Activated CD8-positive, alpha-beta memory T cell treated with anti-CD3 and anti-CD28 coated beads for 48 hours (primary cell): Measurements from ENCODE around the gene FHIT.

Experiments used
- DNase-seq, 3 experiments: peaks; one replicate each; pipeline ENCODE4 v3.0.0-alpha.2; 2020; ENCODE audit warnings: low read depth in 2 of 3, low spot score in 2 of 3

Gene FHIT

DNA sequence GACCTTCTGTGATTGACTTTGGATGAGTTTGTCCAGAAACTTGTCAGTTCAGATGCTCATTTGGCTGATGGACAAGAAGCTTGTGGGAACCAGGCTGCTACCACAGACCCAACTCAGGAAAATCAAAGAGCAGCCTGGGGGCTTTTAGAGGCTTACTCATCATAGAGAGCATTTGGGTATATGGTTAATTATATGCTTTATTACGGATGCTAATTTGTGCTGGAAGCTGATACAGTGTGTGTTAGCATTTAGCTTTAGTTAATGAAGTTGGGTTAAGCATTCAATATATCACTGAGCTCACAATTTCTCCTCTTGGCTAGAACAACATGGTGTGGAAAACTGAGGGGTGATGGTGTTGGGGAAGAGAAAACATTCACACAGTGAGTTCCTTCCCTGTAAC is 1537.2 kb downstream of the FHIT start:
- no peak for DNase-seq

DNA sequence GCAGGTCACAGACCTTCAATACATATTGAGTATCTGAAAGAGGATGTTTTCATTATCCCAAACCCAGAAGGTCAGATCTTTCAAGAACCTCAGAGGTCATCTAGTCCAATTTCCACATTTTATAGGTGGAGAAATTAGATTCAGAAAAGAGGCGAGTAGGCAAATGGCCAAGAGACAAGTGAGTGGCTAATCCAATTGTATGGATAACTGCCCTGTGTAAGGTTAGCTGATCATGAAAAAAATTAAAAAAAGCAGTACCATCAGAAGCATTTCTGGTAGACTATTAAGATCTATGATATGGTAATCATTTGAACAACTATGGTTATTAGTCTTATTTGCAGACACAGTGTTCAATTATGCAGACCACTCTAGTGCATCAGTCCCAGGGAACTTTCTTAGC is 1540.7 kb downstream of the FHIT start:
- DNase-seq = no peak

DNA sequence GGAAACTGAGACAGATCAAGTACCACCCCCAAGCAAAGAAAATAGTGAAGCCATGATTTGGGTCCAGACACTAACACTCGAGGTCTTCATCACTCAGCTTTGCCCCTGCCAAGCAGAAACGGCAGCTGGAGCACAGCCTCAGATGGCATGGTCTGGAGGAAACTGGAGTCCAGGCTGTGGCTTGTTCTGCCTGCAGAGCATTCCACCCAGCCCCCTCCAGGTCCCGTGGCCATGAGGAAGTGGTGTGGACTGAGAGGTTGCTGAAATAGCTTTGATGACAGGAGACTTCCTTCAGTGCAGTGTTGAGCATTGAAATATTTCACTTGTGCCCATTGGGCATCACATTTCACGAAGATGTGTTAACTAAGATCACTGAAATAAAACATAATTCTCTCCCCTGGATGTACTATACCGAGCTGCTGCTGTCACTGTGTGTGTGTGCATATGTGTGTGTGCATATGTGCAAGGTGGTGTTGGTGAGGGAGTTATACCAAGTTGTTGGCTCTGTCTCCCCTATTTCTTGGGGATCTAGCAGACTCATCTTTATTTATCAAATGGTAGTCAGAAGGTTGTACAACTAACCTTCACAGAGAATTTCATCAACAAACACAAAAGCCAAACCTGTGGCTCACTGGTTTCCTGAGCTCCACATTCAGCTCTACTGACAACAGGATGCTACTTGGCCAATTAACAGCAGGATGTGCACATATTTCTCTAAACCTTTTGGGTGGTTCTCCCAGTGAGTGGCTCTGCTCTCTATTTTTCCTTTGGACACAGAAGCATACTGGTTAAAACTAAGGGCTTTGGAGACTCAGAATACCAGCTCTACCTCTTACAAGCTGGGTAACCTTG is 1541.3 kb downstream of the FHIT start:
- DNase-seq = no peak

DNA sequence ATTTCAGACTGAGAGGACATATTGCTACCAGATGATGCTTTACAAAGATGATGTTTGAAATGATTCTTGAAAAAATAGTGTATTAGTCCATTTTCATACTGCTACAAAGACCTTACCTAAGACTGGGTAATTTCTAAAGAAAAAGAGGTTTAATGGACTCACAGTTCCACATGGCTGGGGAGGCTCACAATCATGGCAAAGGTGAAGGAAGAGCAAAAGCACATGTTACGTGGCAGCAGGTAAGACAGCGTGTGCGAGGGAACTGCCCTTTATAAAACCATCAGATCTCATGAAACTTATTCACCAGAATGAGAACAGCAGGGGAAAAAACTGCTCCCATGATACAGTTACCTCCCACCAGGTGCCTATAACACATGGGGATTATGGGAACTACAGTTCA is 1543.0 kb downstream of the FHIT start:
- DNase-seq = no peak

DNA sequence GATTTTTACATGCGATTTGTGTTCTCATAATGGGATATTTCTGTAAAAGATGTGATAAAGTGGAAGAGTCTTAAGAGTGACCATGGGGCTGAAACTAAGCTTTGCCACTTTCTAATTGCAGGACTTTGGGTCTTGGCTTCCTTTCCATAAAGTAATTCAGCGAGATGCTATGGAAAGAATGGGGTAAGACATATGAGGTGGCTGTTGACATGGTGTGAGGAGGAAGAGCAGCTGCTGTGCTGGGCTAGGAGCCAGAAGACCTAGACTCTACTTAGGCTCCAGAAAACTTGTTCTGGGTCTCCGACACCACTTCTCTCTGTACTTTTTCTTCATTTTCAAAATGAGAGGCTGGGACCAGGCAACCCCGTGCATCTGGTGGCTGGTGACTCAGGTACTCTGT is 1547.0 kb downstream of the FHIT start:
- no peak for DNase-seq

DNA sequence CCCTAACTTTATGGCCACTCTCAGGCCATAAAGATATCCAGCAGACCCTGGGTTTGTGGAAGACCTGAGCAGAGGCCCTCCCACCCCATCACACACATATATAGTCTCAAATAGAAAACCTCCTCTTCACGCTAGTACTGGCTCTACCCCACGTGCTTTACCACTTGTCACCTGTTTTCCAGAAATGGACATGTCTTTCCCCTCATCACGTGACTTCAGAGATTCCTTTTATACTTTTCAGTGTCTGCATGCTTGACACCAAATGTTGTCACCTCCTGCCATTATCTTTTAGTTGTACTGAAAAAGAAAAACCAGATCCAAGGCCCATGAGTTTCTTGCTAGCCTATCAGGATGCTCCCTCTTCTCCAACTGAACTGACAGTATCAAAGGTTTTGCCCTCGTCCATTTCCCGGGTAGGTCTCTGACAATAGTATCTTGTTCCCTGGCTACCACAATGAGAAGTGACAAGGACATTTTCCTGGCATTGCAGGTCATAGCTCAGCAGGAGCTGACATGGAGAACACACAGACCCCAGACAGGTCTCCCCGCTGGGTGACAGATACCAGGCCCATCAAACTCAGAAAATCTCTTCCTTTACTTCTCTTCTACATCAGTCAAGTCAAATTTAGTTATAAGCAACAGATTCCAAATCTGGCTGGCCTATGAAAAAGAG is 1551.5 kb downstream of the FHIT start:
- no peak for DNase-seq
